ENCODE data around the gene TBC1D2.
"Not testable (repeated sequence)": the region's sequence is repeated elsewhere in the genome, so short reads cannot be mapped to it uniquely, and the experiment has no call there.

GRCh38 chr9:98283143-98283542 is 27.7 kb upstream of the TBC1D2 start:
- TF ChIP-seq FOS (IDR thresholded peaks at IDR 0.05; ENCODE audit: borderline replicate concordance, extremely low read depth, insufficient read length); CTCF (IDR thresholded peaks at IDR 0.05 in 2 of 3, conservative IDR thresholded peaks at IDR 0.05 in 1 of 3; ENCODE audit: control insufficient read depth in 2 of 3, extremely low read depth in 1 of 3, insufficient read depth in 1 of 3, low read depth in 3 of 3, low read length in 3 of 3); POLR2AphosphoS2 (IDR thresholded peaks at IDR 0.05; ENCODE audit: low read depth, low read length); ASH2L (IDR thresholded peaks at IDR 0.05; ENCODE audit: borderline replicate concordance, low read depth); ZNF274 (IDR thresholded peaks at IDR 0.05; ENCODE audit: insufficient read depth, insufficient read length); E4F1 (IDR thresholded peaks at IDR 0.05; ENCODE audit: borderline replicate concordance, partially characterized antibody); ZNF622 (IDR thresholded peaks at IDR 0.05); FOXM1 (IDR thresholded peaks at IDR 0.05; ENCODE audit: low read depth, low read length); REST (IDR thresholded peaks at IDR 0.05; ENCODE audit: low read depth, low read length); BHLHE40 (IDR thresholded peaks at IDR 0.05; ENCODE audit: borderline replicate concordance in 1 of 2, low read depth in 2 of 2, low read length in 1 of 2); POLR2AphosphoS5 (IDR thresholded peaks at IDR 0.05; ENCODE audit: low read length): not testable (repeated sequence)
